HepG2 (cell line): ENCODE data around the gene RDH13. TPM values are rescaled to one million over a fixed set of nuclear protein-coding genes. Genes with fewer than 3 reads are reported as not detected.
A peak's percentile ranks its signal among the peaks of the same experiment; 100 is the strongest.

Experiments
- E2F5 ChIP-seq: sonication (generic); formaldehyde crosslinking; conservative IDR thresholded peaks from 2 replicates; pipeline ENCODE4 v1.4.0; 2020; ENCODE audit warnings: missing genetic modification reagents
- NR2F2 ChIP-seq: IDR thresholded peaks from 2 replicates; pipeline ENCODE4 v1.6.1; 2012; ENCODE audit warnings: low read depth, inconsistent platforms, borderline replicate concordance
- RERE ChIP-seq: IDR thresholded peaks from 2 replicates; pipeline ENCODE4 v1.6.1; 2016; ENCODE audit warnings: low read depth, missing genetic modification reagents, missing compliant biosample characterization
- TBX2 ChIP-seq: sonication (generic); formaldehyde crosslinking; IDR thresholded peaks from 2 replicates; pipeline ENCODE4 v1.5.0; 2020; ENCODE audit warnings: missing genetic modification reagents, mild to moderate bottlenecking, borderline replicate concordance
- ZNF121 ChIP-seq: sonication (generic); formaldehyde crosslinking; IDR thresholded peaks from 2 replicates; pipeline ENCODE4 v1.5.0; 2020; ENCODE audit warnings: mild to moderate bottlenecking, missing genetic modification reagents
- ZNF326 ChIP-seq: sonication (generic); formaldehyde crosslinking; IDR thresholded peaks from 2 replicates; pipeline ENCODE4 v1.4.0; 2020; ENCODE audit warnings: missing genetic modification reagents, borderline replicate concordance
- ZNF687 ChIP-seq: sonication (generic); formaldehyde crosslinking; IDR thresholded peaks from 2 replicates; pipeline ENCODE4 v1.5.1; 2020; ENCODE audit warnings: mild to moderate bottlenecking, missing genetic modification reagents, moderate library complexity
- ZNF816 ChIP-seq: sonication (generic); formaldehyde crosslinking; IDR thresholded peaks from 2 replicates; pipeline ENCODE4 v1.8.0; 2022; ENCODE audit warnings: missing genetic modification reagents, mild to moderate bottlenecking, borderline replicate concordance
- polyA plus RNA-seq, 8 experiments: library from polyadenylated mRNA; depleted of rRNA in 3 of 8; stranded (reverse) in 7 of 8; unstranded in 1 of 8; fragments of >200 nt; fragmentation: Illumina TruSeq in 4 of 8; extraction: Trizol in 4 of 8; gene quantifications; 2 replicates each; pipeline versions ENCODE4 v1.2.1 to v1.2.3, GENCODE V29; 2011 to 2016; ENCODE audit warnings: low read depth in 4 of 8, missing spikeins in 1 of 8, mixed read lengths in 1 of 8; ENCODE audit not compliant: insufficient read depth in 1 of 8
- total RNA-seq, 5 experiments: library from RNA; depleted of rRNA; stranded (reverse); fragments of >200 nt; fragmentation: Illumina TruSeq; extraction: Trizol; gene quantifications; 2 replicates each; pipeline ENCODE4 v1.2.3, GENCODE V29; 2016; ENCODE audit warnings: low read depth in 1 of 5
- TF ChIP-seq, protein P1 (sequence below): sonication (generic); formaldehyde crosslinking; IDR thresholded peaks from 2 replicates; pipeline ENCODE4 v1.5.0; 2020; ENCODE audit warnings: mild to moderate bottlenecking, missing genetic modification reagents, moderate library complexity

RDH13 gene
- total and polyA plus RNA-seq, 2 of the 13 experiments (the other 11 are each of a cell fraction or from before 2014, with no cell fraction given) = 13.4 to 21.5 TPM

DNA sequence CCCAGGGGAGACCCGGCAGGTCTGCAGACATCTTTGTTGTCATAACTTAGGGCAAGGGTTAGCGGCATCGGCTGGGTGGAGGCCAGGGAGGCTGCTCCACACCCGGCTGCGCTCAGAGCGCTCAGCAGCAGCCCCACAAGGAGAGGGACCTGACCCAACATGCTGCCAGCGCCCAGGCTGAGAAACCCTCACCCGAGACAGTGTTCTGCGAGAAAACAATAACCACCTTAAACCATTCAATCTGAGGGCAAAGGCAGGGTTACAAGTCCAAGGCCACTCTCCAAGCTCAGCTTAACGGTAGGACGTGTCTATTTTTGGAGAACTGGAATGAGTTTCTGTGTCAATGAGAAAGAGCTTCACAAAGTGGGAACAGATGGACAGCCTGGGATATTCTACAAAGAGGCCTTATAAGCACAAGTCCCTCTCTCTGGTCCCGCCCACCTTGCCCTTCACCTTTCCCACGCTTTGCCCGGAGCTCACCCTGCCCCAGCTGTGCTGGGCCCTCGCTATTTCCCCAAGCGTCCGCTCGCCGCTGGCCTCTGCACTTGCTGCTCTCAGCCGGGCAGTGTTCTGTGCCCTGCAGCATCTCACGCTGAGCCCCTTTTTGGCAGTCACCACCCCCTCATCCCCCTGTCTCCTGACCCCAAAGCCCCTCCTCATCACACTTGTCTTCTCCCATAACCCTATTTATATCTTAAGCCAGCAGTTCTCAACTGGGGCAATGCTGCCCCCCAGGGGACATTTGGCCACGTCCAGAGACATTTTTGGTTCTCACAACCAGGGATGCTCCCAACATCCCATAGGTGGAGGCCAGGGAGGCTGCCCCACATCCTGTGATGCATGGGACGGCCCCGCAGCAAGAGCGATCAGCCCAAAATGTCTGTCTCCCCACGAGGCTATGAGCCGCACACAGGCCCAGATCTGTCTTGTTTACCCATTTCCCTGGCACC lies 36.9 kb upstream of the RDH13 start (continued):
- TF ChIP-seq TBX2 (CRISPR knock-in tag) = no peak
- TF ChIP-seq, protein P1, sequence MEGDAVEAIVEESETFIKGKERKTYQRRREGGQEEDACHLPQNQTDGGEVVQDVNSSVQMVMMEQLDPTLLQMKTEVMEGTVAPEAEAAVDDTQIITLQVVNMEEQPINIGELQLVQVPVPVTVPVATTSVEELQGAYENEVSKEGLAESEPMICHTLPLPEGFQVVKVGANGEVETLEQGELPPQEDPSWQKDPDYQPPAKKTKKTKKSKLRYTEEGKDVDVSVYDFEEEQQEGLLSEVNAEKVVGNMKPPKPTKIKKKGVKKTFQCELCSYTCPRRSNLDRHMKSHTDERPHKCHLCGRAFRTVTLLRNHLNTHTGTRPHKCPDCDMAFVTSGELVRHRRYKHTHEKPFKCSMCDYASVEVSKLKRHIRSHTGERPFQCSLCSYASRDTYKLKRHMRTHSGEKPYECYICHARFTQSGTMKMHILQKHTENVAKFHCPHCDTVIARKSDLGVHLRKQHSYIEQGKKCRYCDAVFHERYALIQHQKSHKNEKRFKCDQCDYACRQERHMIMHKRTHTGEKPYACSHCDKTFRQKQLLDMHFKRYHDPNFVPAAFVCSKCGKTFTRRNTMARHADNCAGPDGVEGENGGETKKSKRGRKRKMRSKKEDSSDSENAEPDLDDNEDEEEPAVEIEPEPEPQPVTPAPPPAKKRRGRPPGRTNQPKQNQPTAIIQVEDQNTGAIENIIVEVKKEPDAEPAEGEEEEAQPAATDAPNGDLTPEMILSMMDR = peak; percentile 52; the same call in 1 of the 2 replicates
- TF ChIP-seq RERE (CRISPR knock-in tag) = no peak
- no peak for TF ChIP-seq ZNF816 (CRISPR knock-in tag)
- no peak for TF ChIP-seq NR2F2
- 0 out of 2 replicates have a peak, but pooled peaks have one; percentile 8 for TF ChIP-seq ZNF687 (CRISPR knock-in tag)
- no peak for TF ChIP-seq E2F5 (CRISPR knock-in tag)
- TF ChIP-seq ZNF121 (CRISPR knock-in tag) = no peak
- no peak for TF ChIP-seq ZNF326 (CRISPR knock-in tag)
